Activated CD8-positive, alpha-beta memory T cell treated with anti-CD3 and anti-CD28 coated beads for 48 hours (primary cell): Measurements from ENCODE around the gene CYSRT1.
A peak's percentile ranks its signal among the peaks of the same experiment; 100 is the strongest.
"Not testable (repeated sequence)": the region's sequence is repeated elsewhere in the genome, so short reads cannot be mapped to it uniquely, and the experiment has no call there.

ENCODE experiments used
- DNase-seq, 3 experiments: peaks; one replicate each; pipeline ENCODE4 v3.0.0-alpha.2; 2020; ENCODE audit warnings: low read depth in 2 of 3, low spot score in 2 of 3

CYSRT1 gene

GRCh38 chr9:137247916-137248175, 22.9 kb downstream of the CYSRT1 start:
- no peak for DNase-seq

- DNase-seq, result no peak
Measured at GRCh38 chr9:137250329-137251193, 25.6 kb downstream of the CYSRT1 start.

- no peak for DNase-seq
Measured at GRCh38 chr9:137251194-137251461, 26.2 kb downstream of the CYSRT1 start, which contains the start of gene STPG3. TSS of gene STPG3 (plus strand) at chr9:137251286. CDS start at chr9:137251287, 1 bp downstream.

- no peak for DNase-seq
Measured at GRCh38 chr9:137251490-137252268, 26.7 kb downstream of the CYSRT1 start.

- no peak for DNase-seq
Measured at GRCh38 chr9:137252555-137253506, 27.9 kb downstream of the CYSRT1 start.

- DNase-seq, result no peak
Measured at GRCh38 chr9:137253717-137254623, 29.0 kb downstream of the CYSRT1 start.

- DNase-seq, result peak; percentile 96 to 98 (median 97)
Measured at GRCh38 chr9:137254624-137255447, 29.9 kb downstream of the CYSRT1 start, which contains the start of gene NELFB. TSS of gene NELFB (plus strand) at chr9:137255327.

- no peak for DNase-seq
Measured at GRCh38 chr9:137255448-137256114, 30.6 kb downstream of the CYSRT1 start.

GRCh38 chr9:137256362-137256761, 31.4 kb downstream of the CYSRT1 start:
- DNase-seq, result no peak

GRCh38 chr9:137256856-137257255, 31.9 kb downstream of the CYSRT1 start:
- DNase-seq, result no peak

GRCh38 chr9:137262173-137262908, 37.4 kb downstream of the CYSRT1 start:
- not testable (repeated sequence) for DNase-seq

GRCh38 chr9:137262909-137263285, 37.9 kb downstream of the CYSRT1 start:
- DNase-seq, result no peak

GRCh38 chr9:137263506-137263905, 38.5 kb downstream of the CYSRT1 start:
- no peak for DNase-seq

GRCh38 chr9:137264067-137264466, 39.1 kb downstream of the CYSRT1 start:
- no peak for DNase-seq

GRCh38 chr9:137265496-137266161, 40.7 kb downstream of the CYSRT1 start:
- no peak for DNase-seq

GRCh38 chr9:137266162-137266527, 41.2 kb downstream of the CYSRT1 start:
- no peak for DNase-seq

GRCh38 chr9:137266585-137267453, 41.8 kb downstream of the CYSRT1 start:
- DNase-seq, result no peak
